Activated naive CD4-positive, alpha-beta T cell treated with anti-CD3 and anti-CD28 coated beads for 36 hours (primary cell): ENCODE measurements around the gene FBXL16. TPM values are rescaled to one million over a fixed set of nuclear protein-coding genes. Genes with fewer than 3 reads are reported as not detected.

Experiments used
- CTCF ChIA-PET: fragments of 350-600 bp; sonication (Branson Sonifier 250); formaldehyde crosslinking; loops from one replicate; lab custom pipeline; 2021; ENCODE audit warnings: antibody characterized with exemption; lab: Charles Lee
- DNase-seq: peaks from one replicate; pipeline ENCODE4 v3.0.0-alpha.2; 2020
- H3K27ac Mint-ChIP-seq: one replicate; pipeline ENCODE4 v1.8.0; 2021; ENCODE audit warnings: mild to moderate bottlenecking, mixed read lengths
- H3K27me3 Mint-ChIP-seq: one replicate; pipeline ENCODE4 v1.8.0; 2021; ENCODE audit warnings: low read depth, mixed read lengths
- H3K36me3 Mint-ChIP-seq: one replicate; pipeline ENCODE4 v1.8.0; 2021; ENCODE audit warnings: low read depth, mixed read lengths
- H3K4me1 Mint-ChIP-seq: one replicate; pipeline ENCODE4 v1.8.0; 2021; ENCODE audit warnings: low read depth, mixed read lengths
- H3K4me3 Mint-ChIP-seq: one replicate; pipeline ENCODE4 v1.8.0; 2021; ENCODE audit warnings: mild to moderate bottlenecking, moderate library complexity, mixed read lengths
- H3K9me3 Mint-ChIP-seq: one replicate; pipeline ENCODE4 v1.8.0; 2021; ENCODE audit warnings: mixed read lengths
- intact Hi-C: fragments of 100-400 bp; cut with micrococcal nuclease; formaldehyde crosslinking; loops from one replicate; pipeline ENCODE4 v1.15.1; 2023
- total RNA-seq, 2 experiments: library from RNA; stranded (reverse); gene quantifications; one replicate each; pipeline ENCODE4 v1.2.3, GENCODE V29; 2021

Gene FBXL16
- total RNA-seq, 2 experiments from 2014 or later, result 3.7 to 5.7 TPM

DNA sequence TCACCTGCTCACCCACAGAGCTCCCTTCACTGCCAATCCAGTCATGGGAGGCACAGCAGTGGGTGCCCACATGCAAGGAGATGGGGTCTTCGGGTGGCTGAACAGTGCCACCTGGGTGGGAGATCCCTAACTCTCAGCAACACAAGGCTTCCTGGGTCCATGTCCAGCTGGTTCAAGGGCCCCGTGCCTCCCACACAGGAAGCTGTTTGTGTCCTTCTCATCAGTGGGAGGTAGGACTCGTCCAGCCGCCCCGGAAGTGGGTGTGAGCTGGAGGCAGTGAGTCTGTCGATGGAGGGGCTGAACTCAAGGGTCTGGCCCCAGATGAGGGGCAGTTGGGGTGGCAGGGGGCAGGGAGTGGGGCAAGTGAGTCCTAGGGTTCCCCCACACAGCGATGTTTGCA, 1.6 kb downstream of the FBXL16 start:
- CTCF ChIA-PET, result interaction anchor here (1.1 kb wide), 1 partner anchor 8 kb away, joined by 4 read pairs; no protein-coding TSS in a partner anchor
- H3K4me1 Mint-ChIP-seq, result peaks cover 6% of the 10 kb centered on the region
- intact Hi-C loops, result no loop called here
- H3K36me3 Mint-ChIP-seq, result no peaks in the 10 kb centered on the region
- H3K4me3 Mint-ChIP-seq, result no peak overlapping the region
- H3K27me3 Mint-ChIP-seq, result peaks cover 51% of the 10 kb centered on the region
- no peaks in the 10 kb centered on the region for H3K9me3 Mint-ChIP-seq
- DNase-seq, result no peak
- no peak overlapping the region for H3K27ac Mint-ChIP-seq

- Mint-ChIP-seq H3K27ac (no peak overlapping the region), H3K4me1 (peaks cover 6% of the 10 kb centered on the region), H3K9me3 (no peaks in the 10 kb centered on the region), H3K4me3 (no peak overlapping the region), H3K36me3 (no peaks in the 10 kb centered on the region), H3K27me3 (peaks cover 45% of the 10 kb centered on the region)
- intact Hi-C loops, result no loop called here
- no peak for DNase-seq
- CTCF ChIA-PET, result interaction anchor here (0.6 to 1.1 kb wide), 2 partner anchors 9 to 28 kb away, joined by 3 to 4 read pairs; no protein-coding TSS in a partner anchor
Observed at GRCh38 chr16:703406-703805, 2.2 kb downstream of the FBXL16 start.

DNA sequence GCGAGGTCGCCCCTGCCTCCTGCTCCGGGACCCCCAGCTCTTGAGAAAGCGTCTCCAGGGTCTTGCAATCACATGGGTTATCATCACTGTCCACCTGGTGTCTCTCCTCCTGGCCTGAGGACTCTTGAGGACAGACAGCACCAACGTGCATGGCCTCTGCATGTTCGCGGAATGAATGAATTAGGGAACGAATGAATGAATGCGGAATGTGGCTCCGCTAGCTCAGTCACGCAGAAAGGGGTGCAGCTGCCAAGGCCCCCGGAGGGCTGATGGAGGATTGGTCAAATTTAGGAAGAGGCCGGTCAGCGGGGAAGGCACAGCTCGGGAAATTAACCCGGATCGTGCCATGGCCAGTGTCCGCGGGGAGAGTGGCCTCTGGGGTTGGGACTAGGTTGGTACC, 3.3 kb downstream of the FBXL16 start:
- H3K4me1 Mint-ChIP-seq, result peaks cover 6% of the 10 kb centered on the region
- no peak overlapping the region for H3K27ac Mint-ChIP-seq
- H3K27me3 Mint-ChIP-seq, result peaks cover 38% of the 10 kb centered on the region
- H3K9me3 Mint-ChIP-seq, result no peaks in the 10 kb centered on the region
- CTCF ChIA-PET, result no interaction called here
- intact Hi-C loops, result no loop called here
- no peak overlapping the region for H3K4me3 Mint-ChIP-seq
- no peaks in the 10 kb centered on the region for H3K36me3 Mint-ChIP-seq
- DNase-seq, result no peak

DNA sequence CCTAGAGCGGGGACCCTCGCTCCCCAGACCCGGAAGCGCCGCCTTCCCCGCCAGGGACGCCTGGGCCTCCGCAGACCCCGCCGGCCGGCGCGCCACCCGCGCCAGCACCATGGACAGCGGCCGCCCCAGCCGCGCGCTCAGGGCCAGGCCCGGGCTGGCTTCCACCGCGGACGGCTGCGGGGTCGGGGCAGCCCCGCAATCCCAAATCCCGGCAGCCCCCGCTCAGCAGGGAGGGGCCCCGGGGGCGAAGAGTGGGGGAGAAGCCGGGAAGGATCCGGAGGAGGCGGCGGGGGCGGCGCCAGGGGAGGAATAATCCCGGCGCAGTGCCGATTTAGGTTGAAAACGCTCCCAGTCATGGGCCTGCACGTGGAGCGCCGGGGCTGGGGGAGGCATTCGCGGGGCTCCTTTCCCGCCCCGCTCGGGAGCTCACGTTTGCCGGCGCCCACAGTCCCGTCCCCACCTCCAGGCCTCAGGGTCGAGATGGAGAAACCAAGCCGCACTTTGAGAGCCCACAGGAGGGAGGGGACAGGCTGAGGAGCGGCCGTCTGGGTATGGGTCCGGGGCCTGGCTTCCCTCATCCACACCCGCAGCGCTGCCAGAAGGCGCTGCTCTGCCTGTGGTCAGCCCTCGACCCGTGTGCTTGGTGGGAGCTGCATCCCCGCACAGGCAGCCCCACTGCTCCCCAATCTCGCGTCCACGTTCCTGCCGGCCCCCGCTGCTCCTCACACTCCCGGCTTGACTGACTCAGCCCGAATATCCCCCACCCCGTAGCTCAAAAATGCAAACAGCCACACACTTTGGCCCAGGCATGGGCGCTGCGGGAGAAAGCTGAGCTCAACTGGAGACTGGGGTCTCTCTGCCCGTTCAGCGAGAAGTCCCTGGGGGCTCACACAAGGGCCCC, 4.7 kb downstream of the FBXL16 start:
- H3K9me3 Mint-ChIP-seq, result no peaks in the 10 kb centered on the region
- intact Hi-C loops, result no loop called here

GRCh38 chr16:698911-699671, 6.5 kb downstream of the FBXL16 start:
- intact Hi-C loops, result no loop called here
- H3K4me1 Mint-ChIP-seq, result peaks cover 18% of the 10 kb centered on the region
- no peaks in the 10 kb centered on the region for H3K36me3 Mint-ChIP-seq
- no peaks in the 10 kb centered on the region for H3K9me3 Mint-ChIP-seq
- CTCF ChIA-PET, result no interaction called here
- H3K27ac Mint-ChIP-seq, result no peak overlapping the region
- H3K27me3 Mint-ChIP-seq, result peaks cover 23% of the 10 kb centered on the region
- no peak for DNase-seq
- H3K4me3 Mint-ChIP-seq, result no peak overlapping the region

More for the DNA sequence above, 4.7 kb downstream of the FBXL16 start:
- no peak for DNase-seq
- CTCF ChIA-PET, result interaction anchor here (1.0 kb wide), 1 partner anchor 11 kb away, joined by 5 read pairs; no protein-coding TSS in a partner anchor
- Mint-ChIP-seq H3K27ac (no peak overlapping the region), H3K36me3 (no peaks in the 10 kb centered on the region), H3K27me3 (peaks cover 26% of the 10 kb centered on the region), H3K4me1 (peaks cover 10% of the 10 kb centered on the region), H3K4me3 (no peak overlapping the region)

- peak overlapping the region; percentile 30 for H3K27ac Mint-ChIP-seq
Observed at GRCh38 chr16:695355-696089, 10.1 kb downstream of the FBXL16 start.

DNA sequence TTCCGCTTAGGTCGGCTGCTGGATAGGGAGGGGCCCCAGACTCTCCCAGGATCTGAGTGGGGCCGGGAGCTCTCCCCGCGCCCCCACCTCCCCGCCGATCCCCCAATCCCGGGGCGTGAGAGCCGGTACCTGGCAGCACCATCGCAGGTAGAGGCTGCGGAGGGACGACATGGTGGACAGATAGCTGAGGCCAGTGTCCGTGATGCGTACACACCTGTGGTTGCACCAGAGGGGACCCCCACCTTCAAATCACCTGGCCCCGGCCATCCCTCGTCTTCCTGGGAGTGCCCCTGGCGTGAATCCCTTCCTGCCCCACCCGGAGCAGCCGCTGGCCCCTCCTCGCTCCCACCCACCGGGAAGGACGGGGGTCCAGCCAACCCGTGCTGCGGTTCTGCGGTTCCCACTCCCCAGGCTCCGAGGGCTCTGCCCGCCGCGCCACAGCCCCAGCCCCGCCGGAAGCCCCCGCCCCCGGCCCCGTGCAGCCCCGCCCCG, 10.7 kb downstream of the FBXL16 start:
- no peaks in the 10 kb centered on the region for H3K9me3 Mint-ChIP-seq
- H3K27me3 Mint-ChIP-seq, result no peaks in the 10 kb centered on the region
- H3K27ac Mint-ChIP-seq, result no peak overlapping the region
- intact Hi-C loops, result no loop called here
- CTCF ChIA-PET, result interaction anchor here (0.6 to 1.6 kb wide), 4 partner anchors 13 to 1969 kb away, joined by 3 to 4 read pairs (median 3); no protein-coding TSS in a partner anchor
- DNase-seq, result no peak
- no peaks in the 10 kb centered on the region for H3K36me3 Mint-ChIP-seq
- H3K4me1 Mint-ChIP-seq, result peaks cover 24% of the 10 kb centered on the region
- H3K4me3 Mint-ChIP-seq, result peak overlapping the region; percentile 41

More at GRCh38 chr16:695355-696089, 10.1 kb downstream of the FBXL16 start:
- CTCF ChIA-PET, result interaction anchor here (0.6 to 1.6 kb wide), 5 partner anchors 12 to 1968 kb away, joined by 3 to 4 read pairs (median 3); no protein-coding TSS in a partner anchor
- peak; percentile 69 for DNase-seq
- peaks cover 22% of the 10 kb centered on the region for H3K4me1 Mint-ChIP-seq
- H3K27me3 Mint-ChIP-seq, result no peaks in the 10 kb centered on the region
- H3K4me3 Mint-ChIP-seq, result peak overlapping the region; percentile 71
- no peaks in the 10 kb centered on the region for H3K36me3 Mint-ChIP-seq
- intact Hi-C loops, result no loop called here
- no peaks in the 10 kb centered on the region for H3K9me3 Mint-ChIP-seq

GRCh38 chr16:694187-694862, 11.3 kb downstream of the FBXL16 start:
- CTCF ChIA-PET, result no interaction called here
- H3K36me3 Mint-ChIP-seq, result no peaks in the 10 kb centered on the region
- no peak for DNase-seq
- no peak overlapping the region for H3K27ac Mint-ChIP-seq
- H3K4me1 Mint-ChIP-seq, result peaks cover 27% of the 10 kb centered on the region
- H3K27me3 Mint-ChIP-seq, result no peaks in the 10 kb centered on the region
- no peaks in the 10 kb centered on the region for H3K9me3 Mint-ChIP-seq
- intact Hi-C loops, result no loop called here
- peak overlapping the region; percentile 62 for H3K4me3 Mint-ChIP-seq

DNA sequence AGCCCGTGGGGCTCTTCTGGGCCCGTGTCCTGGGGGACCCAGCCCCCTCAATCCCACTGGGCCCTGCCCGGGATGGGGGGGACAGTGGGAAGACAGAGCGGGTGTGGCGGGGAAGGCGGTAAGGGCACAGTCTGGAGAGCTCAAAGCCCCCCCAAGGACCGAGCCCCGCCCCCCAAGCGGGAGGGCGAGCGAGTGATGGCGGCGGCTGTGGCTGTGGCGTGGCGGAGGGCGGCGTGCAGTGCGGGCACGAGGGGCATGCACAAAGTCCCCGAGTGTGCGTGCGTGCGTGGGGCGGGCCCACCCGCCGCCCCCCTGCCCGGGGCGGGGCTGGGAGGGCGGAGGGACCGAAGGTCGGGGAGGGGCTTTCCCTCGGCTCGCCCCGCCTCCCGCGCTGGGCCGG, 11.8 kb downstream of the FBXL16 start:
- Mint-ChIP-seq H3K27me3 (no peaks in the 10 kb centered on the region), H3K9me3 (no peaks in the 10 kb centered on the region), H3K27ac (no peak overlapping the region), H3K4me3 (no peak overlapping the region), H3K4me1 (peaks cover 32% of the 10 kb centered on the region), H3K36me3 (no peaks in the 10 kb centered on the region)
- intact Hi-C loops, result no loop called here
- DNase-seq, result no peak
- CTCF ChIA-PET, result no interaction called here

DNA sequence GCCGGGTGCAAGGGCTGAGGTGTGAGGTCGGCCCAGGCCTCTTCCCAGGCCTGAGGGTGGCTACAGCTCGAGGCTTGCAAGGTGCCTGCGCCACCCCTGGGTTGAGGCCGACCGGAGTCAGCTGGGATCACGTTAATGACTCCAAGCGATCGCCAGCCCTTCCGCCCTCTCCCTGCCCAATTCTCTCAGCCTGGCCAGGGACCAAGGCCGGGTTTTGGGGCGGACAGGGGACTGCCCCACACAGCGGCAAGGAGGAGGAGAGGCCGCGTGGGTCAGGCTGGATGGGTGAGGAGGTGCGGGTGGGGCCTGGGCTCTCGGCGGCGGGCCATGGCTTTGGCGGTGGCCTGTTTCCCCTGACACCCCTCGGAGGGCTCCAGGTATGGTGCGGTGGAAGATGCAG, 12.2 kb downstream of the FBXL16 start:
- H3K27ac Mint-ChIP-seq, result no peak overlapping the region
- intact Hi-C loops, result no loop called here
- H3K27me3 Mint-ChIP-seq, result no peaks in the 10 kb centered on the region
- CTCF ChIA-PET, result no interaction called here
- H3K9me3 Mint-ChIP-seq, result no peaks in the 10 kb centered on the region
- peaks cover 35% of the 10 kb centered on the region for H3K4me1 Mint-ChIP-seq
- H3K36me3 Mint-ChIP-seq, result no peaks in the 10 kb centered on the region
- peak overlapping the region; percentile 9 for H3K4me3 Mint-ChIP-seq
- DNase-seq, result no peak

GRCh38 chr16:692356-693108, 13.1 kb downstream of the FBXL16 start:
- Mint-ChIP-seq H3K27me3 (no peaks in the 10 kb centered on the region), H3K4me3 (no peak overlapping the region), H3K9me3 (no peaks in the 10 kb centered on the region), H3K4me1 (peaks cover 38% of the 10 kb centered on the region), H3K27ac (no peak overlapping the region), H3K36me3 (peaks cover 1% of the 10 kb centered on the region)
- CTCF ChIA-PET, result no interaction called here
- no peak for DNase-seq
- intact Hi-C loops, result no loop called here
